Esophagus squamous epithelium (tissue), 4 donors: ENCODE measurements around the gene PGC.

ENCODE experiments used
- CTCF ChIP-seq, 6 experiments: fragments of 450-650 bp in 4 of 6; fragments of 200-600 bp in 2 of 6; sonication (generic) in 2 of 6; IDR thresholded peaks; one replicate each; pipeline ENCODE4 v1.5.1; 2016 to 2019; ENCODE audit warnings: antibody characterized with exemption in 6 of 6, mild to moderate bottlenecking in 4 of 6, moderate library complexity in 4 of 6
- POLR2A ChIP-seq, 4 donors: fragments of 450-650 bp; IDR thresholded peaks; one replicate each; pipeline ENCODE4 v1.6.1; 2017; ENCODE audit warnings: antibody characterized with exemption in 4 of 4, mild to moderate bottlenecking in 4 of 4, moderate library complexity in 3 of 4

DNA sequence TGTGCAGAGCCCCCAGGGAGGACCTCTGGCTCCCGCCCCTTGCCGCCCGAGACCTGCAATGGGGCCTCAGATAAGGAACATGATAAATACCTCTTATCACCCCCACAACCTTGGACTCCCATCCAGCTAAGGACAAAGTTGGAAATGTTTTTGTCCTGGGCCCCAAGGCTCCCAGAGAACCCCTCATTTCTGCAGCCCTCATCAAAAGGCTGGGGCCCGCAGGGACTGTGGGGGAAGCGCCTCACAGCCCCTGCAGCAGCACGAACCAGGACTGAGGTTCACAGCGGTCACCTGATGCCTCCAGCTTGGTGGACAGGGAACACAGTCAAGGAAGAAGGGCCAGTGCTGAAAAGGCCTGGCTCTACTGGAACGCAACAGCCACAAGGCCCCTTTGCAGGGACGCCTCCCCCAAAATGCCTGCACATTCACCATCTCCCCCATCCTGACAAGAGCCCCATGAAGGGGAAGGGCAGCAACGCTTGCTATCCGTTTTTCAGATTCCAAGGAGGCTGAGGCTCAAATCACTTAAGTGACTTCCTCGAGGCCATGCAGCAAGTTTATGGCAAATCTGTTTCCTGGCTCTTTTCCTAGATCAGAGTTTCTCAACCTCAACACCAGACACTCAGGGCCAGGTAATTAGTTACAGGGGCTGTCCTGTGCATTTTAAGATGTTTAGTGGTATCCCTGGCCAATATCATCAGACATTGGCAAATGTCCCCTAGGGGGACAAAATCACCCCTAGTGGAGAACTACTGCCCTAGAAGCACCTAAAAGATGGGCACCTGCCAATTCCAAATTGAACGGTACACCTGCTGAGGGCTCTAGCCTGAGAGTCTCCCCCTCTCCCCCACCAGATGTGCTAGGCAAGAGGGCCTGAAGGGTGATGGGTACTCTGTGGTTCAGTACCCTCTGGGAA, 22.4 kb downstream of the PGC start:
- TF ChIP-seq CTCF (IDR thresholded peaks at IDR 0.05) = peak in 1 of 6 experiments; percentile 6
- TF ChIP-seq POLR2A (IDR thresholded peaks at IDR 0.05) = no peak
